Measurements from ENCODE around the gene TULP1.

The TULP1 gene

DNA sequence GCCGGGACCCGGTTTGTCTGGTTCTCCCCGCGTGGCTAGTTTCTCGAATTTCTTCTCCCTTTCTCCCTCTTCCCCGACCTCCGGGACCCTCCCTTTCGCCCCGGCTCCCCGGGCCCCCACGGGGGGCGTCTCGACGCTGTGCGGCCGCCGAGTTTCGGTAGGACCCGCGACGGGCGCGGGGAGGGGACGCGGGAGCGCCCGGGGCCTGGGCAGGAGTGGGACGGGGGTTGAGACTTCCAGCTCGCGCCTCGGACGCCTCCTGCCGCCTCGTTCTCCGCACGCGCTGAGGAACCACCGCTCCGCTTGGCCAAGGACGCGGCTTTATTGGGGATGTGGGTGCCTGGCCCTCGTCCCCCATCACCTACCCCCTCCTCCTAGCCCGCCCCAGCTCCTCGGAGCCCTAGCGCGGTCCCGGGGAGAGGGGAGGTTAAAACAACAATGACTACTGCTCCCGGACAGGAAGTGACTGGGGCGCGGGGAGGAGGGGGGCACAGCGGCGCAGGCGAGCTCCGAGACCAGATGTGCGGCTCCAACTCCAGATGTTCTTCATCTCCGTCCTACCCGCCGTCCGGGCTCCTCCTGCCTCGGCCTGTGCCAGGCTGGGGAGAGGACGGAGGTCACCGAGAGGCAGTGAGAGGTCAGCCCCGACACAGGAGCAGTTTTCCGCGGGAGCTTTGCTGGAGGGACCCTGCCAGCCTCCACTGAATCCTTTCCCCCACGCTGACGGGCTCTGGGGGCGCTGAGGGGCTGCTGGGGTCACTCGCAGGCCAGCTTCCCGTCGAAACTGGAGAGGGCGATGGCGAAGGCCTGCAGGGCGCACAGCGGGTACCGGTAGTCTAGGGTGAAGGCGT is 14.9 kb downstream of the TULP1 start:
- peak; percentile 54 for DNase-seq (ENCODE audit: low read depth, low spot score)

- DNase-seq (ENCODE audit: low read depth, low spot score), result peak; percentile 67
These were observed 15.7 kb downstream of the TULP1 start, which contains the start of gene TEAD3 for GRCh38 chr6:35496841-35497570. TSS of gene TEAD3 (minus strand) at chr6:35497079.

GRCh38 chr6:35496036-35496840 is 16.5 kb downstream of the TULP1 start:
- no peak for DNase-seq (ENCODE audit: low read depth, low spot score)

DNA sequence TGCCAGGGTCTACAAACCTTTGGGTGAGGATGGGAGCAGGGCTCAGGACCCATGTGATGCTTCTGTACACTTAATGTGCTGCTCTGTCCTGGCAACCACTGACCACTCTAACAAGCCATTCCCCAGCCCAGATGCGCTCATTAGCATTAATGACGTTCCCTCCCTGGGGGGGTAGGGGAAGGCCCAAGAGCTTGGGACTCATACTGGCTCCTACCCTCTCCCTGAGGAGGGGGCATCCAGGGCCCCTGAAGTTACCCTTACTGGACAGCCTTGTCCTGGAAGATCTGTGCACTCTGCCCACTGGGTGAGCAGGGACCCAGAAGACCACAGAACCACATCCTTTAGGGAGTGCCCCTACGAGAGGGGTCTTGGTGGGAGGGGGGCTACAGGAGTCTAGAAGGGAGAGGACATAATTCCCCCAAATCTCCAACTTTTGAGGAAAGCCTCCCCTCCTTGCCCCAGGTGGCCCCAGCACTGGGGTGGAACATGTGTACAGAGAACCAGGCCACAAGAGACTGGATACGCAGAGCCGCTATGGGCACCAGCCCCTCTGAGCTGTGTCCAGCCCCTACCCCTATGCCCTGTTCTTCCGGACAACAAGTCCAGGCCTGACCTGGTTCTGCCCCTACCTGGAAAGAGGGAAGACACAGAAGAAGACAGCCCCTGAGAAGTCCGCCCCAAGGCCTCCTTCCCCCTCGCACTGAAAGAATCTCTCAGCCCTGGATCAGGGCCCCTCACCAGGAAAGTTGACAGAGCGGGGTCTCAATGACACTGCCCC is 17.2 kb downstream of the TULP1 start:
- peak; percentile 78 for DNase-seq (ENCODE audit: low read depth, low spot score)

- no peak for DNase-seq (ENCODE audit: low read depth, low spot score)
These were observed 18.5 kb downstream of the TULP1 start for GRCh38 chr6:35494161-35494563.

DNA sequence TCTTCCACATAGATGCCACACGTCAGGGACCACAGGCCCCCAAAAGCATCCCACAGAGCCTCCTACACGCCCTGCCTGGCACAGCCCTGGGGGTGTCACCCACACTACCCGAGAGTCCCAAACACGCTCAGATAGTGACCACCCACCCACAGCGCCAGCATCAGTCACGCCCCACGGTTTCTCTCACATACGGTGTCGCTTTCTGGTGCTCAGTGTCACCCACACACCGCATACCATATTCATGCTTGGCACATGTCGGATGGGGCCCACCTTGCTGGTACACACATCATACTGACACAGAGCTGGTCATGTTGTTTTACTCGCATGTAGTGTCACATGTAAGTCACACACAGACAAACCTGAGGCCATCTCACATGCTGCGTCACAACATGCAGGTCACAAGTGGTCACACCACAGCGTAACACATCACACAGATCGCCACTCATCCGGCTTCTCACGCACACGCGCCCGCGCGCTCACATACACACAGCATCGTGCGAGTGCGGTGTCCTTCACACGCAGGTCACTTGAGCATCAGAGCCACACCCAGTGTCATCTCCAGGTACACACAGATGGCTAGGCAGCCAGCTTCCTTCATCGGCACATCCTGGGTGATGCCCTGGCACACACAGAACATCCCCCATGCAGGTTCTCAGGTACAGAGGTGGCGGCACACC is 19.3 kb downstream of the TULP1 start:
- no peak for DNase-seq (ENCODE audit: low read depth, low spot score)

GRCh38 chr6:35492974-35493284 is 19.8 kb downstream of the TULP1 start:
- no peak for DNase-seq (ENCODE audit: low read depth, low spot score)

DNA sequence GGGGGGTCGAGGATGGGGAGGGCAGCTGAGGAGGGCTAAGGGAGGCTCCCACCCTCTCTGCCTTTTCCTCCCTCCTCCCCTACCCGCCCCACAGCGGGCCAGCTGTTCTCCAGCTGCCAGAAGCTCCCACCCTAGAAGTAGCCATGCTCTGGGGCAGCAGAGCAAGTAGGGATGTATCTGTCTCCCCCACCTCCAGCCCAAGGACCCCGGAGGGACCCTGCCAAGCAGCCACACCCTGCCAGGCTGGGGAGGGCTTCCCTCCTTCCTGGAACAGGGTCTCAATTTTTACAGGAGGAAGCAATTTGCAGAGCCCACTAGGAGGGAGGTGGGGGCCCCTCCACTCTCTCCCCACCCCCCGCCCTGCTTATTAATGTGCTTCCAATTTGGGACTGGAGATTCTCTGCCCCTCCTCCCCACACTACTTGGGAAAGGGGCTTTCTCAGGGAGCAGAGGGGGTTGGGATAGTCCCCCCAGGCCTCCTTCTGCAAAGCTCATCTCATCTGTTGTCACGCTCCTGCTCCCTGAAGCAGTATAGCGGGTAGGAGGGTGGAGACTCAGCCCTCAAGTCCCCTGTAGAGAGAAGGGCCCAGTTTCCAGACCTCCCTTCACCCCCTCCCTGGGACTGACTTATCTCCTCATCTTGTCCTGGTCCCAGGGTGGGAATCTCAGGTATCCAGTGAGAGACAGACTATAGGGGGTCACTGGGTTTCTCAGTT is 20.3 kb downstream of the TULP1 start:
- peak; percentile 54 for DNase-seq (ENCODE audit: low read depth, low spot score)

- peak; percentile 88 for DNase-seq (ENCODE audit: low read depth, low spot score)
These were observed 21.0 kb downstream of the TULP1 start for GRCh38 chr6:35491558-35492257.

DNA sequence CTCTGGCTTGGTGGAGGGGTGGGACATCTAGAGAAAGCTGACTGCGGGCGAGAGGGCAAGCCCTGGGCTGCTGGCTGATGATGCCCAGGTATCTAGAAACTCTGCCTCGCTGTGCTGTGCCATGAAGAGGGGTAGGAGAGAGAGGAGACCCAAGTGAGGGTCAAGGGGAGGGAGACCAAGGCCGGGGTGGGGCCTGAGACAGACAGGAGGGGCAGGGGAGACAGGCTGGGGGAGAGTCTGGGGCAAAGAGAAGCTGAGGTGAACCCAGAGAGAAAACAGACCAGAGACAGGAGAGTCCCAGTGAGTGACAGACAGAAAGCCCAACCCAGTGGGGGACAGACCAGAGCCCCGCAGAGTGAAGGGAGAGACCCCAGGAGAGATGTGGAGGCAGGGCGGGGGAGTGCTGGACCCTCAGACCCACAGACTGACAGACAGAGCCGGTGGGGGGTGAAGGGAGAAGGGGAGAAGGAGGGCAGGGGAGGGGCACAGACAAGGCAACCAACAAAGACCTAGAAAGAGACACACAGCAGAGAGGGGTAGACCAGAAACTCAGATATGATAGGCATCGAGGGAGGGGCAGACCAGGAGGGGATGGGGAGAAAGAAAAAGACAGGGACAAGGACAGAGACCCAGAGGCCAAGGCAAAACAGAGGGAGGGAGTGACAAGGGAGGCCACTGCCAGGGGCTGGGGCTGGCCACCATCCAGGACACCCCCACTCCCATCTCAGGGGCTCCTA is 21.7 kb downstream of the TULP1 start:
- no peak for DNase-seq (ENCODE audit: low read depth, low spot score)

DNA sequence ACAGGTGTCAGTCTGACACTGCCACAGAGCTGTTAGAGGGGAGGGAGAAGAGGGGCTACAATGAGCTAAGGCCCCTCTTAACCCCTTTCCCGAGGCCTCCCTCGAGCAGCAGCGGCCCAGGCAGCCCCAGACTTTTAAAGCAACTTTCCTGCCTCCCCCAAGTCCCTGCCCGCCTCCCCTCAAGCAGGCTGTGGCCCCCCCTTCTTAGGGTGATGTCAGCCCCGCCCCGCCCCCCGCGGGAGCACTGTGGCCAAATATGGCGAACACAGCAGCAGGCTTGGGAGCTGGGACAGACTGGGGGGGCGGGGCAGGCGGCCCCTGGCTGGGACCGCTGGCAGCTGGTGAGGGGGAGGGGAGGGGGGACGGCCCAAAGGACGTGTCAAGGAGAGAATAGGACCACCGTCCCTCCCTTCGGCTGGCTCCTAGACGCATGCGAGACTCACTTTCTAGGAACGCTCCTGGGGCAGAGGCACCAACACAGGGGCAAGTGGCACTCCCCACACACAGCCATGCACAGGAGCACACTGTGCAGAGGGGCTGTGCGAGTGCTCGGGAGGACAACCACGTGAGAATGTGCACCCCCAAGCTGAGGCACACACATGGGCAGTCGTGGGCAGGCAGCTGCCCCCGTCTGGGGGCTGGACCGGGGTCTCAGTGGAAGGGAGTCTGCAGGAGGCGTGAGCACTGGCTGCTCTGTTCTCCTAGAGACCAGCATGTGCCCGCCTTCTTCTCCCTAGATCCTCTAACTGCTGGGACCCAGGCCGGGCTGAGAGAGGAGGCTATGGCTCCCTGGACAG is 22.5 kb downstream of the TULP1 start:
- peak; percentile 76 for DNase-seq (ENCODE audit: low read depth, low spot score)

DNA sequence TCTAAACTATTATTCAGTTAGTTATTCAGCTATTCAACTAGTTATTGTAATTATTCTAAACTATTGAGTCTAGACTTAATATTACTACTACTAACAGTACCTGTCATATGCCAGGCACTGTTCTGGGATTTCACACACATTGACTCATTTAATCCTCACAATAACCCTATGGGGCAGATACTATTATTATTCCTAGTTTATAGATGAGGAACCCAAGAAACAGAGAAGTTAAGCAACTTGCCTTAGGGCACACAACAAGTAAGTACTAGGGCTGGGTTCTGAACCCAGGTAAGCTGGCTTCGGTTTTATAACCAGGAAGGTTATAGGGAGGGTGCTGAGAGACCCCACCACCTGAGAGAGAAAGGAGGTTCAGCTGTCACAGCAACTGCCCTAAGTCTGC is 23.6 kb downstream of the TULP1 start:
- no peak for DNase-seq (ENCODE audit: low read depth, low spot score)

GRCh38 chr6:35488517-35488862 is 24.2 kb downstream of the TULP1 start:
- no peak for DNase-seq (ENCODE audit: low read depth, low spot score)

- peak; percentile 64 for DNase-seq (ENCODE audit: low read depth, low spot score)
These were observed 24.8 kb downstream of the TULP1 start for GRCh38 chr6:35487658-35488516.

- peak; percentile 96 for DNase-seq (ENCODE audit: low read depth, low spot score)
These were observed 26.4 kb downstream of the TULP1 start for GRCh38 chr6:35486005-35486925.

DNA sequence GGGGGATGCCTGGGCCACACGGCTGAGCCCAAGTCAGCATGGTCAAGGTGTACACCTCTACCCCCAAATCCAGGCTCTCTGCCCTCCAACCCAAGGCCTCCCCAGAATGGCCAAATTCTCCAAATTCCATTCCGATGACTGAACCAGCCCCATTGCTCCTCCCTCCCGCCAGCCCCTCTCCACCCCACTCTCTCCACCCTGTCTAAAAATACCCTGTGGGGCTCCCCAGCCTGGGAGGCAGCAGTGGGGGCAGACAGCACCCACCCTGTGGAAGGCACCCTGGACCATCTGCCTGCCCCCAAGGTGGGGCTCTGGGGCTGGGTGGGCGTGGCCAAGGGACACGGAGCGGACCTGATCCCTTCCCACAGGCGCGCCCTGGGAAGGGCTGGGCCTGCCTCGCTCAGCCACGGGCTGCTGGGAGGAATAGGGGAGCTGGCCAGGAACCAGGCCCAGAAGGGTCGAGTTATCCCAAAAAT is 27.3 kb downstream of the TULP1 start:
- DNase-seq (ENCODE audit: low read depth, low spot score), result peak; percentile 88

All from ELF-1 (cell line).